Subcutaneous abdominal adipose tissue (tissue), 5 donors: Measurements from ENCODE around the gene KLHL8.
A peak's percentile ranks its signal among the peaks of the same experiment; 100 is the strongest.

Experiments
- H3K27ac ChIP-seq: one replicate; pipeline ENCODE4 v1.7.0; 2013; ENCODE audit warnings: low read depth, mild to moderate bottlenecking, inconsistent platforms, low read length, moderate library complexity
- H3K27me3 ChIP-seq, 5 donors: one replicate each; pipeline ENCODE4 v1.7.0; 2013; ENCODE audit warnings: low read length in 5 of 5, inconsistent platforms in 1 of 5; ENCODE audit not compliant: control insufficient read depth in 5 of 5, insufficient read depth in 4 of 5
- H3K36me3 ChIP-seq, 5 donors: one replicate each; pipeline ENCODE4 v1.7.0; 2013; ENCODE audit warnings: low read length in 5 of 5; ENCODE audit not compliant: control insufficient read depth in 5 of 5, insufficient read depth in 5 of 5
- H3K4me1 ChIP-seq, 5 donors: one replicate each; pipeline ENCODE4 v1.7.0; 2013; ENCODE audit warnings: low read length in 5 of 5, mild to moderate bottlenecking in 3 of 5, moderate library complexity in 1 of 5; ENCODE audit not compliant: control insufficient read depth in 5 of 5, insufficient read depth in 5 of 5
- H3K4me3 ChIP-seq, 5 donors: one replicate each; pipeline ENCODE4 v1.7.0; 2013; ENCODE audit warnings: low read length in 5 of 5, low read depth in 1 of 5
- H3K9ac ChIP-seq, 5 donors: one replicate each; pipeline ENCODE4 v1.7.0; 2013; ENCODE audit warnings: low read length in 5 of 5, mild to moderate bottlenecking in 4 of 5, moderate library complexity in 3 of 5
- H3K9me3 ChIP-seq, 5 donors: one replicate each; pipeline ENCODE4 v1.7.0; 2013; ENCODE audit warnings: low read length in 5 of 5; ENCODE audit not compliant: control insufficient read depth in 5 of 5
- donor health status: healthy.
- donor health status: healthy.
- donor health status: healthy.
- donor health status: healthy.
- donor health status: healthy.

The KLHL8 gene

DNA sequence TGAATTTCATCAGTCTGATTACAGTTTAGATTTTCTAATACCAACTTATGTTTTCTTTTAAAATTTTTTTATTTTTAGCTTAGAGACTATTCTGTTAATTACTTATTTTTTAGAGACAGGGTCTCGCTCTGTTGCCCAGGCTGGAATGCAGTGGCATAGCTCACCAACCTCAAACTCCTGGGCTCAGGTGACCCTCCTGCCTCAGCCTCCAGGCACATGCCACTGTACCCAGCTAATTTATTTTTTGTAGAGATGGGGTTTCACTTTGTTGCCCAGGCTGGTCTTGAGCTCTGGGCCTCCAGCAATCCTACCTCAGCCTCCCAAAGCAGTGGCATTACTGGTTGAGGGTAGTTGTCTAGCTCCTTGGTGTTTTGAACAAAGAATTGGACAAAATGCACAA, 102.0 kb downstream of the KLHL8 start:
- H3K27ac ChIP-seq = peak overlapping the region; percentile 43
- H3K9me3 ChIP-seq = no peaks in the 10 kb centered on the region
- peaks cover 15 to 54% (median 39%) of the 10 kb centered on the region in 5 donors for H3K4me1 ChIP-seq
- H3K4me3 ChIP-seq = no peak overlapping the region
- H3K27me3 ChIP-seq = no peaks in the 10 kb centered on the region
- no peak overlapping the region for H3K9ac ChIP-seq
- H3K36me3 ChIP-seq = peaks cover 4 to 50% (median 40%) of the 10 kb centered on the region in 5 donors

DNA sequence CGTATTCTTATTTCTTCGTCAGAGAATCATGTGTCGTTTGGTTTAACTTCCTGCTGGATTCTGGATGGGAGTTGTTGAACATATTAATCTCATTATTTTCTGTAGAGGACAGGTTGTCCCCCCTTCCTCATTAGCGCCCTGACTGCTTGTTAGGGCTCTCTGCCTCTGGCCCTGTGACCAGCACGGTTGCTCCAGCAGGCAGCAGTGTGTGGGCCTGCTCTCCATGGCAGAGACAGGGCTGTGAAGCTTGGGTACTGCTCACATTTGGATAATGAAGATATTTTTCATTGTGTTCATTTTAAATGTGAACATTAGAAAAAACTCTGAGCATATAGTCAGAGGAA, 102.7 kb downstream of the KLHL8 start:
- Histone ChIP-seq H3K27ac (peak overlapping the region; percentile 43), H3K4me3 (no peak overlapping the region), H3K9ac (no peak overlapping the region), H3K27me3 (no peaks in the 10 kb centered on the region), H3K9me3 (no peaks in the 10 kb centered on the region), H3K36me3 (peaks cover 4 to 58% (median 46%) of the 10 kb centered on the region in 5 donors), H3K4me1 (peaks cover 15 to 54% (median 39%) of the 10 kb centered on the region in 5 donors)

DNA sequence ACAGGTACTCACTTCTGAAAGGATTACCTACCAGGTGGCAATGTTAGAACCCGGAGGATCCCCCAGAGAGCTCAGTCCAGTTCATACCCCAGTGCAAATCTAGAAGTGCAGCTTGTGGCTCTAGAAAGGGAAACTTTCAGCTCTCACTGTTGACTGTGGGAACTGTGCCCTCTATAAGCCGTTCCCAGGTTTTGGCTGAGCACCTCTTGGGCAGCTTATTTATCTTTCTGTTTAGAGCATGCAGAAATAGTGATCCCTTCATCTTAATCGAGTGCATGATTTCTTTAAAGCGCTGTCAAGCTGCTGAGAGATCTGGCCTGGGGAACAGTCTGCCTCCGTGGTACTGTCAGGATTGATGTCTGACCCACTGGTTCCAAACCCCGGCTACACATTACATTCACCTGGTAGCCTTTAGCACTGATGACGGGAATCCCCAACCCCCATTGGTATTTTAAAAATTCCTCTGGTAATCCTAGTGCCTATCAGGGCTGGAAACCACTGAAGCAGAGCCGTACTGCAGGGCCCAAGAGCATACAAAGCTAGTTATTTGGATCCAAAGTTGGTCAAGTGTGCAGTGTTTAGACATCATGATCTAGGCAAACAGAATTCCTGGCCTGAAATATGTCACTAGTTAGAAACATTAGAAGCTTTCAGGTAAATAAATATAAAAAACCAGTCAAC, 103.2 kb downstream of the KLHL8 start:
- peaks cover 14 to 49% (median 36%) of the 10 kb centered on the region in 5 donors for H3K4me1 ChIP-seq

DNA sequence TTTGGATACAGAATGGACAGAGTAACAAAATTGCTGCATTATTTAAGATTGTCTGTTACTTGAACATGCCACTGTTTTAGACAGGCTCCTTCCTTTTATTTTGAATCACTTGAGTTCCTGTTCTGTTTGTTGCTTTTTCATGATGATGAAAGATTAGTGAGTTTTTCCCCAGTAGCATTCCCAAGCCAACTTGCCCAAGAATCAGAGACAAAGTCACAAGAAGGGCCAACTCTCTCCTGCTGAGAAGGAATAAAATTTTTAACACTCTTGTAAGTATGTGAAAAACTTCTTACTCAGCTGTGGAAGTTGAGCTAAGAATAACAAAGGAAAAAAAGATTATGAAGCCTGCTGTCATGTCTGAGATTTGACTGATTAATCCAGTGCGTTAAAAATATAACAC, 104.2 kb downstream of the KLHL8 start:
- Histone ChIP-seq H3K4me3 (no peak overlapping the region), H3K27ac (peak overlapping the region; percentile 43), H3K27me3 (no peaks in the 10 kb centered on the region), H3K4me1 (peaks cover 10 to 39% (median 27%) of the 10 kb centered on the region in 5 donors), H3K9me3 (no peaks in the 10 kb centered on the region), H3K36me3 (peaks cover 10 to 67% (median 52%) of the 10 kb centered on the region in 5 donors), H3K9ac (no peak overlapping the region)

More for the DNA sequence above, 103.2 kb downstream of the KLHL8 start:
- Histone ChIP-seq H3K9ac (no peak overlapping the region), H3K4me3 (no peak overlapping the region), H3K36me3 (peaks cover 7 to 61% (median 49%) of the 10 kb centered on the region in 5 donors), H3K9me3 (no peaks in the 10 kb centered on the region), H3K27me3 (no peaks in the 10 kb centered on the region), H3K27ac (peak overlapping the region; percentile 43)

DNA sequence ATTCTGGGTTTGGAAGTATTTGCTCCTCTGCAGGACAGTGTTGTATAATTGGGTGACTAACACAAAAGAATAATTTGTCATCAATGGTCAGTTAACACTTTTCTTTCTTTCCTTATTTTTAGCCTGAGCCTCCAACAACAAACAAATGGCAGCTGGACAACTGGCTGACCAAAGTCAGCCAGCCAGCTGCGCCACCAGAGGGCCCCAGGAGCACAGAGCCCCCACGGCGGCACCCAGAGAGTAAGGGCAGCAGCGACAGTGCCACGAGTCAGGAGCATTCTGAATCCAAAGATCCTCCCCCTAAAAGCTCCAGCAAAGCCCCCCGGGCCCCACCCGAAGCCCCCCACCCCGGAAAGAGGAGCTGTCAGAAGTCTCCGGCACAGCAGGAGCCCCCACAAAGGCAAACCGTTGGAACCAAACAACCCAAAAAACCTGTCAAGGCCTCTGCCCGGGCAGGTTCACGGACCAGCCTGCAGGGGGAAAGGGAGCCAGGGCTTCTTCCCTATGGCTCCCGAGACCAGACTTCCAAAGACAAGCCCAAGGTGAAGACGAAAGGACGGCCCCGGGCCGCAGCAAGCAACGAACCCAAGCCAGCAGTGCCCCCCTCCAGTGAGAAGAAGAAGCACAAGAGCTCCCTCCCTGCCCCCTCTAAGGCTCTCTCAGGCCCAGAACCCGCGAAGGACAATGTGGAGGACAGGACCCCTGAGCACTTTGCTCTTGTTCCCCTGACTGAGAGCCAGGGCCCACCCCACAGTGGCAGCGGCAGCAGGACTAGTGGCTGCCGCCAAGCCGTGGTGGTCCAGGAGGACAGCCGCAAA, 106.0 kb downstream of the KLHL8 start:
- Histone ChIP-seq H3K4me3 (no peak overlapping the region), H3K27ac (no peak overlapping the region), H3K36me3 (peaks cover 6 to 57% (median 50%) of the 10 kb centered on the region in 5 donors), H3K27me3 (no peaks in the 10 kb centered on the region), H3K4me1 (peaks cover 0 to 24% (median 12%) of the 10 kb centered on the region in 5 donors), H3K9ac (no peak overlapping the region), H3K9me3 (no peaks in the 10 kb centered on the region)

DNA sequence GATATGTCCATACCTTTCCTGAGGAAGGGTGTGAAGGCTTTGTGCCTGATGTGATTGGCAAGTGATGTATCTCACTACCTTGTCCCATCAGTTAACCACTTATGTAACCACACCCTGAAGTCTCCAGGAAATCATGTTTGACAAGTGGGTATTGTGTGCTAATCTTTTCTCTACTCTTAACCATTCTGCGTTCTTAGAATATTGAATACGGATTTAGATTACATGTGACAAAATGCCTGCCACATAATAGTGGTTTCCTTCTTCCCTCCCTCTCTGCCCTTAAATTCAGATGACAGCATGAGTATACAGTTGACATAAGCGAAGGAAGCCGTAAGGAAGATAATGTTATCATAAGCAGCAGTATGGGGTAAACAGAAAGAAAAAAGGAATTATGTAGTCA, 108.4 kb downstream of the KLHL8 start:
- Histone ChIP-seq H3K27me3 (no peaks in the 10 kb centered on the region), H3K9me3 (no peaks in the 10 kb centered on the region), H3K4me1 (peaks cover 3 to 37% (median 31%) of the 10 kb centered on the region in 5 donors), H3K9ac (no peak overlapping the region), H3K4me3 (no peak overlapping the region), H3K36me3 (peaks cover 13 to 56% (median 37%) of the 10 kb centered on the region in 5 donors), H3K27ac (no peak overlapping the region)
